Measurements from ENCODE around the gene TENT4A.

DNA sequence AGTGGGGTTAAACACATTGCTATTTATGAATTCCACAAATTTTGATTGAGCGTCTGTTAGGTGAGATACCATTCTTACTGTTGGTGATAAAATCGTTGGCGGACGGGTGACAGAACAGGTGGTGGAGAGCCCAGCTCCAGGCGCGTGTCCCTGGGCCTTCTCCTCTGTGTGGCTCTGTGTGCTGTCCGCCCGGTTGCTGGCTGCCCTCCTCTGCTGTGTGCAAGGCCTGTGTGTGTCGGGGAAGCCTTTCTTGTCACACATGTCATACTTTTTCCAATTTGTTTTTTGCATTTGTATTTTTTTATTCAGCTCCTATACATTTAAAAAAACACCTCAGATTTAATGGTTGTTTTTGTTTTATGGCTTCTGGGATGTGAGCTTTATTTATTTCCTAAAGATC, 33.9 kb downstream of the TENT4A start:
- TF ChIP-seq, protein P1, sequence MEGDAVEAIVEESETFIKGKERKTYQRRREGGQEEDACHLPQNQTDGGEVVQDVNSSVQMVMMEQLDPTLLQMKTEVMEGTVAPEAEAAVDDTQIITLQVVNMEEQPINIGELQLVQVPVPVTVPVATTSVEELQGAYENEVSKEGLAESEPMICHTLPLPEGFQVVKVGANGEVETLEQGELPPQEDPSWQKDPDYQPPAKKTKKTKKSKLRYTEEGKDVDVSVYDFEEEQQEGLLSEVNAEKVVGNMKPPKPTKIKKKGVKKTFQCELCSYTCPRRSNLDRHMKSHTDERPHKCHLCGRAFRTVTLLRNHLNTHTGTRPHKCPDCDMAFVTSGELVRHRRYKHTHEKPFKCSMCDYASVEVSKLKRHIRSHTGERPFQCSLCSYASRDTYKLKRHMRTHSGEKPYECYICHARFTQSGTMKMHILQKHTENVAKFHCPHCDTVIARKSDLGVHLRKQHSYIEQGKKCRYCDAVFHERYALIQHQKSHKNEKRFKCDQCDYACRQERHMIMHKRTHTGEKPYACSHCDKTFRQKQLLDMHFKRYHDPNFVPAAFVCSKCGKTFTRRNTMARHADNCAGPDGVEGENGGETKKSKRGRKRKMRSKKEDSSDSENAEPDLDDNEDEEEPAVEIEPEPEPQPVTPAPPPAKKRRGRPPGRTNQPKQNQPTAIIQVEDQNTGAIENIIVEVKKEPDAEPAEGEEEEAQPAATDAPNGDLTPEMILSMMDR (IDR thresholded peaks at IDR 0.05; ENCODE audit: borderline replicate concordance, extremely low read depth, low read length, poor library complexity, severe bottlenecking), result no peak
- TF ChIP-seq EZH2 (IDR thresholded peaks at IDR 0.05; ENCODE audit: borderline replicate concordance, low read depth, low read length, severe bottlenecking), result no peak

All from DND-41 (cell line).